RWPE2 (cell line): ENCODE measurements around the gene ERICH6B.
A peak's percentile ranks its signal among the peaks of the same experiment; 100 is the strongest.

ENCODE experiments used
- ATAC-seq: fragments of 200-7000 bp; cut with Tn5 transposase; 3 replicates; pipeline ENCODE4 v1.9.1; 2021; ENCODE audit warnings: low read depth
- DNase-seq: peaks from one replicate; pipeline ENCODE4 v3.0.0-alpha.2; 2020; ENCODE audit warnings: low spot score
- H3K27ac ChIP-seq: fragments of 450-650 bp; 2 replicates; pipeline ENCODE4 v1.5.1; 2017; ENCODE audit warnings: mild to moderate bottlenecking; ENCODE audit not compliant: poor library complexity, severe bottlenecking
- H3K27me3 ChIP-seq: fragments of 250-450 bp; sonication (Bioruptor Pico); 2 replicates; pipeline ENCODE4 v1.5.1; 2021; ENCODE audit warnings: mild to moderate bottlenecking, moderate library complexity; ENCODE audit not compliant: insufficient read depth, poor library complexity, severe bottlenecking
- H3K36me3 ChIP-seq: fragments of 250-450 bp; sonication (Bioruptor Pico); 2 replicates; pipeline ENCODE4 v1.5.1; 2020; ENCODE audit warnings: low read depth, mild to moderate bottlenecking, moderate library complexity
- H3K4me1 ChIP-seq: fragments of 250-450 bp; sonication (Bioruptor Pico); 2 replicates; pipeline ENCODE4 v1.5.1; 2021; ENCODE audit warnings: mild to moderate bottlenecking, moderate library complexity; ENCODE audit not compliant: insufficient read depth, poor library complexity, severe bottlenecking
- H3K4me3 ChIP-seq: fragments of 250-450 bp; sonication (Bioruptor Pico); 2 replicates; pipeline ENCODE4 v1.5.1; 2021; ENCODE audit warnings: mild to moderate bottlenecking, moderate library complexity; ENCODE audit not compliant: severe bottlenecking
- H3K9me3 ChIP-seq: fragments of 250-450 bp; sonication (Bioruptor Pico); 2 replicates; pipeline ENCODE4 v1.5.1; 2021; ENCODE audit warnings: mild to moderate bottlenecking, moderate library complexity; ENCODE audit not compliant: severe bottlenecking
- TF ChIP-seq, protein P1 (sequence below): fragments of 450-650 bp; IDR thresholded peaks from one replicate; pipeline ENCODE4 v1.5.1; 2017; ENCODE audit warnings: mild to moderate bottlenecking, moderate library complexity; ENCODE audit not compliant: poor library complexity, severe bottlenecking

The ERICH6B gene

DNA sequence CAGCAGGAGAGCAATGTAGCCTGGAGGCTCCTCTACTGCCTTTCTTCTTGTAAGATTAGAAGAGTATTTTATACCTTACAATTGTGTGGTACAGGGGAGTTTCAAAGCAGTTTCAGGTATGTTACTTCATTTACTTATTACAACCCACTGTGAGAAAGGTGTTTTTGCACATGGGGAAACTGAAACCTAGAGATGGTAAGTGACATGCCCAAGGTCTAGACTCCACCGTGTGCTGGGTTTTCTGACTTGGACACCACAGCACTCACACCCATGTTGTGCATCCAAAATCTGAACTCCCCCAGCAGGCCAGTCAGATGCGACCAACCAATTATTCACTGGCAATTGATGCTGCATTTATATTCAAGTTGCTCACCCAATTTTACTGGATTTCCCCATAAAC is 22.8 kb downstream of the ERICH6B start:
- TF ChIP-seq, protein P1, sequence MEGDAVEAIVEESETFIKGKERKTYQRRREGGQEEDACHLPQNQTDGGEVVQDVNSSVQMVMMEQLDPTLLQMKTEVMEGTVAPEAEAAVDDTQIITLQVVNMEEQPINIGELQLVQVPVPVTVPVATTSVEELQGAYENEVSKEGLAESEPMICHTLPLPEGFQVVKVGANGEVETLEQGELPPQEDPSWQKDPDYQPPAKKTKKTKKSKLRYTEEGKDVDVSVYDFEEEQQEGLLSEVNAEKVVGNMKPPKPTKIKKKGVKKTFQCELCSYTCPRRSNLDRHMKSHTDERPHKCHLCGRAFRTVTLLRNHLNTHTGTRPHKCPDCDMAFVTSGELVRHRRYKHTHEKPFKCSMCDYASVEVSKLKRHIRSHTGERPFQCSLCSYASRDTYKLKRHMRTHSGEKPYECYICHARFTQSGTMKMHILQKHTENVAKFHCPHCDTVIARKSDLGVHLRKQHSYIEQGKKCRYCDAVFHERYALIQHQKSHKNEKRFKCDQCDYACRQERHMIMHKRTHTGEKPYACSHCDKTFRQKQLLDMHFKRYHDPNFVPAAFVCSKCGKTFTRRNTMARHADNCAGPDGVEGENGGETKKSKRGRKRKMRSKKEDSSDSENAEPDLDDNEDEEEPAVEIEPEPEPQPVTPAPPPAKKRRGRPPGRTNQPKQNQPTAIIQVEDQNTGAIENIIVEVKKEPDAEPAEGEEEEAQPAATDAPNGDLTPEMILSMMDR: no peak
- no peaks in the 10 kb centered on the region for H3K36me3 ChIP-seq
- ATAC-seq: no peak
- no peaks in the 10 kb centered on the region for H3K4me1 ChIP-seq
- no peak for DNase-seq
- H3K27me3 ChIP-seq: no peaks in the 10 kb centered on the region
- H3K9me3 ChIP-seq: no peaks in the 10 kb centered on the region
- no peak overlapping the region for H3K27ac ChIP-seq
- no peak overlapping the region for H3K4me3 ChIP-seq

DNA sequence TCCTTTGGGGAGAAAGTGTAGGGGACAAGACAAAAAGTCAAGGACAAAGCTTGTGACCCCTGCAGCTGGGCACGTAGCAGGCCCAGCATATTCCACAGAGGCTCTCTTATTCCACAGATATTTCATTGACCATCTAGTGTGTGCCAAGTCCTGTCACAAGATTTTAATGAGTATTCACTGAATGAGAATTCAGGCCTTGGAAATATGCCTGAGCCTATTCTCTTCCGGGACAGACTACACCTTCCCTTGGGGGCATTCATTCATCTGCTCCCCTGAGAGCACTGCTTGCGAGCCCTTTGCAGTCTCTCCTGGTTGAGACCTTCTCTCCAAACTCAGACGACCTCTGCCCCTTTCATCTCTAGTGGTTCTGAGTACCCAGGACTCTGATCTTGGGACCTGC is 25.5 kb downstream of the ERICH6B start:
- no peak overlapping the region for H3K4me3 ChIP-seq
- H3K36me3 ChIP-seq: no peaks in the 10 kb centered on the region
- no peak overlapping the region for H3K27ac ChIP-seq
- TF ChIP-seq, protein P1: no peak
- no peak for ATAC-seq
- DNase-seq: no peak
- H3K4me1 ChIP-seq: no peaks in the 10 kb centered on the region
- no peaks in the 10 kb centered on the region for H3K9me3 ChIP-seq
- no peaks in the 10 kb centered on the region for H3K27me3 ChIP-seq

DNA sequence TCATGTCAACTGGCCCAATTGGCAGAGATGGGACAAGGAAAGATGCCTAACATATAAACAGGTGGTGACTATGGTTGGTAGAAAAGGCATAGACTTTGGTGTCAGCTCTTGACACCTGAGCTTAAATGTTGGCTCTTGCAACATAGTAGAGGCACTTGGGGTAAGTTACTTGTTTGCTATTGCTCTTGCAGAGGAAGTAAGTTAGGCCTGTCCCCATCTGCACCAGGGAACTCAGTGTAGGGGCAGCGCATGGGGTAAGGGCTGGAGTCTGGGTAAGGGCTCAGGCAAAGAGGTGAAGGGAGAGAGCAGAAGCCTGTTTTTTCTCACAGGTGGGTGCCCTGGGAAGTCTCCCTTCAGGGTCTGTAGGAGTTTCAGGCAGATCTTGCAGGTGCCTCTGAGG is 27.6 kb downstream of the ERICH6B start:
- Histone ChIP-seq H3K4me3 (no peak overlapping the region), H3K27me3 (no peaks in the 10 kb centered on the region), H3K27ac (no peak overlapping the region), H3K4me1 (no peaks in the 10 kb centered on the region), H3K36me3 (no peaks in the 10 kb centered on the region), H3K9me3 (no peaks in the 10 kb centered on the region)
- ATAC-seq: no peak
- TF ChIP-seq, protein P1: no peak
- DNase-seq: no peak

DNA sequence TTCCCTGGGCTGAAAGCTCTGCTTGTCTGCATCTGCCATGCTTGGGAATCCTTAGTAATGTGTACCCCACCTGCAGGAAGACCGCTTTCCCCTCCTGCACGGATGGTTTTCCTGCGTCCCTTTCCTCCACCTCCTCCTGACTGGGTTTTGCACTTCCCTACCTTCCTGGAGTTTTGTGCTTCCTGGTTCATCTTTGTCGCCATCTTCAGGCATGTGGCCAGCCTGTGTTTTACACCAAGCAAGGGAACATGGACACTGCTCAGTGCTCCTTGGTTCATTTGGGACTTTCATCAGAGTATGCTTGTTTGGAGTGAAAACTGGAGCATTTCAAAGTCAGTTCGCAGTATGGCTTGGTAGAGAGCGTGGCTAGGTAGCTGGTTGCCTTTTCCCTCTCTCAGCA is 30.7 kb downstream of the ERICH6B start:
- ATAC-seq (peak; percentile 42; the same call in 1 of the 3 replicates), DNase-seq (no peak)
- Histone ChIP-seq H3K9me3 (no peaks in the 10 kb centered on the region), H3K27ac (no peak overlapping the region), H3K4me1 (no peaks in the 10 kb centered on the region), H3K4me3 (no peak overlapping the region), H3K27me3 (no peaks in the 10 kb centered on the region), H3K36me3 (no peaks in the 10 kb centered on the region)
- TF ChIP-seq, protein P1: peak; percentile 23

DNA sequence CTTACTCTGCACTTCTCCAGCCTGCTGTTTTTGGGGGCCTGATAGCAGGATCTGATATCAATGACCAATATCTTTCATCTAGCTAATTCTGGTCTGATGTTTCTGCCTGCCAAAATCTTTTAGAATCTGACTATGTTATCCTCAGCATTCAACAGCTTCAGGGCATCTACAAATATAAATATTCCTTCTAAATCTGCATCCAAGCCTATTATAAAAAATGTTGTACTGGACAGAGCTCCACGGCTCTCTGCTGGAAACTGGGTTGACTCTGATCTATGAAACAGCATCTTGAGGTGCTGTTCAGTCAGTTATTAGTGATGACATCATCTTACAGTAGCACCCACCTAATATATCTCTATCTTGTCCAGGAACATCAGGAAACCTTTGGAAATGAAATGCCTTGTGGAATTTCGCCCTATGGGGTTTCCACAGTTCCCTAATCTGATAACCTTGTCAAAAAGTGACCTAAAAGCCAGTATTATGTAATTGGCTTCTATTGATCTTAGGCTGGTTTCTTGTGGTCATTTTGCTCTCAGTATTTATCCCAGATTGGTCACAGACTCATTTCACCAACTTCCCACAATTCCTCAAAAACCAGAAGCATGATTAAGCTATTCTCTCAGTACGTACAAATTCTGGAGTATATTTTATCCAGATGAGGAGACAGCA is 33.0 kb downstream of the ERICH6B start:
- TF ChIP-seq, protein P1: no peak
- H3K9me3 ChIP-seq: no peaks in the 10 kb centered on the region
- H3K27me3 ChIP-seq: no peaks in the 10 kb centered on the region
- no peak overlapping the region for H3K4me3 ChIP-seq
- ATAC-seq (no peak), DNase-seq (no peak)
- no peaks in the 10 kb centered on the region for H3K36me3 ChIP-seq
- no peaks in the 10 kb centered on the region for H3K4me1 ChIP-seq
- H3K27ac ChIP-seq: no peak overlapping the region
